Measurements from ENCODE around the gene PGS1.

Gene PGS1

DNA sequence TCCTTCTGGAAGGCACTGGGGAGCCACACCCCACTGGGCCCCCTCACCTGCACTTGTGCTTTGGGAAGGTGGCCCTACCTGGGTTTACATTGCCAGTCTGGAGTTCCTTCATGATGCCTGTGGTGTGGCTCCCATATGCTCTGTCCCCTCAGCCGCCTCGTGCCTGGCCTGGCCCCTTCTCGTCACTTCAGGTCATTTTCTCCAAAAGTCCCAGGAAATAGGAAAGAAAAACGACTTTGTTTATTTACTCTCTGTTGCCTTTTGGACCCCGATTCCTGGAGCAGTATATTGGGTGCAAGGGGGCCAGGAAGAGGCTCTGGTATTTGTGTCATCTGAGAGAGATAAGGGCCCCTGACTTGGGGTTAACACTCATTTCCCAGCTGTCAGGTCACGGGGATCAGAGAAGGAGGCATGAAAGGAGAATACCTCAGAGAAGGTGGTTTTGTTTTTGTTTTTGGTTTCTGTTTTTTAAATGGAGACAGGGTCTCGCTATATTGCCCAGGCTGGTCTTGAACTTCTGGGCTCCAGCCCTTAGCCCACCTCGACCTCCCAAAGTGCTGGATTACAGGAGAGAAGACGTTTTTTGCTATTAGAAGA, 23.3 kb upstream of the PGS1 start:
- Histone ChIP-seq H3F3A (ENCODE audit: insufficient read depth) (no peaks in the 10 kb centered on the region; the same call in 1 of the 2 replicates), H3K27ac (ENCODE audit: low read depth, low read length) (no peak overlapping the region), H3K79me2 (ENCODE audit: insufficient read depth, low read length) (no peaks in the 10 kb centered on the region), H3K27me3 (ENCODE audit: low read length) (no peaks in the 10 kb centered on the region), H3K4me3 (ENCODE audit: insufficient read depth, low read length, poor library complexity, severe bottlenecking) (no peak overlapping the region), H3K4me2 (ENCODE audit: low read depth, low read length, poor library complexity, severe bottlenecking) (no peak overlapping the region), H3K9me3 (ENCODE audit: insufficient read depth, low read length) (no peaks in the 10 kb centered on the region), H3K9me2 (replicated peaks; ENCODE audit: insufficient read depth, low read length) (no peaks in the 10 kb centered on the region), H4K20me1 (ENCODE audit: low read depth, low read length) (no peaks in the 10 kb centered on the region), H2AFZ (ENCODE audit: low read depth, low read length, severe bottlenecking) (no peak overlapping the region), H3K36me3 (ENCODE audit: low read length) (no peaks in the 10 kb centered on the region), H3K9ac (ENCODE audit: low read length) (no peak overlapping the region)
- TF ChIP-seq EZH2phosphoT487 (conservative IDR thresholded peaks at IDR 0.05; ENCODE audit: low read length), result no peak
- TF ChIP-seq, protein P1, sequence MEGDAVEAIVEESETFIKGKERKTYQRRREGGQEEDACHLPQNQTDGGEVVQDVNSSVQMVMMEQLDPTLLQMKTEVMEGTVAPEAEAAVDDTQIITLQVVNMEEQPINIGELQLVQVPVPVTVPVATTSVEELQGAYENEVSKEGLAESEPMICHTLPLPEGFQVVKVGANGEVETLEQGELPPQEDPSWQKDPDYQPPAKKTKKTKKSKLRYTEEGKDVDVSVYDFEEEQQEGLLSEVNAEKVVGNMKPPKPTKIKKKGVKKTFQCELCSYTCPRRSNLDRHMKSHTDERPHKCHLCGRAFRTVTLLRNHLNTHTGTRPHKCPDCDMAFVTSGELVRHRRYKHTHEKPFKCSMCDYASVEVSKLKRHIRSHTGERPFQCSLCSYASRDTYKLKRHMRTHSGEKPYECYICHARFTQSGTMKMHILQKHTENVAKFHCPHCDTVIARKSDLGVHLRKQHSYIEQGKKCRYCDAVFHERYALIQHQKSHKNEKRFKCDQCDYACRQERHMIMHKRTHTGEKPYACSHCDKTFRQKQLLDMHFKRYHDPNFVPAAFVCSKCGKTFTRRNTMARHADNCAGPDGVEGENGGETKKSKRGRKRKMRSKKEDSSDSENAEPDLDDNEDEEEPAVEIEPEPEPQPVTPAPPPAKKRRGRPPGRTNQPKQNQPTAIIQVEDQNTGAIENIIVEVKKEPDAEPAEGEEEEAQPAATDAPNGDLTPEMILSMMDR (IDR thresholded peaks at IDR 0.05; ENCODE audit: insufficient read depth, low read length, poor library complexity, severe bottlenecking), result no peak

DNA sequence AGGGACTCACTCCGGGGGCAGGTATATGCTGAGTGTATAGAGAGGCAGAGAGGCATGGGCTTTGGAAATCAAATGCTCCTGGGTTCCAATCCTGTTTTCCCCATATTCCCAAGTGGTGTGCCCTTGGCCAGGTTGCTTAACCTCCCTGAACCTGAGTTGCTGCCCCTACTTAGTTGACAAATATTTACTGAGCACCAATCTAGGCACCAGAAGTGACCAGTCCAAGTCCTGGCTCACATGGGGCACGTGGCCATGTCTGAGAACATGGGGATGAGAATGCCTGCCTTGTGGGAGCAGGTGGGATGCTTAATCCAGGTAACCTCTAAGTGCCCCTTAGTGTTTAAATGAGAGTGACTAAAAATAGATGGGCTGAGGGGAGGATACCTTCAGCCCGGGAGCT, 22.7 kb upstream of the PGS1 start:
- no peak overlapping the region for H3K4me2 ChIP-seq (ENCODE audit: low read depth, low read length, poor library complexity, severe bottlenecking)
- no peaks in the 10 kb centered on the region for H3K9me3 ChIP-seq (ENCODE audit: insufficient read depth, low read length)
- H3K27ac ChIP-seq (ENCODE audit: low read depth, low read length), result no peak overlapping the region
- no peaks in the 10 kb centered on the region; the same call in 1 of the 2 replicates for H3F3A ChIP-seq (ENCODE audit: insufficient read depth)
- no peaks in the 10 kb centered on the region for H3K9me2 ChIP-seq (replicated peaks; ENCODE audit: insufficient read depth, low read length)
- no peaks in the 10 kb centered on the region for H3K36me3 ChIP-seq (ENCODE audit: low read length)
- H4K20me1 ChIP-seq (ENCODE audit: low read depth, low read length), result no peaks in the 10 kb centered on the region
- no peak overlapping the region for H3K4me3 ChIP-seq (ENCODE audit: insufficient read depth, low read length, poor library complexity, severe bottlenecking)
- no peaks in the 10 kb centered on the region for H3K79me2 ChIP-seq (ENCODE audit: insufficient read depth, low read length)
- H2AFZ ChIP-seq (ENCODE audit: low read depth, low read length, severe bottlenecking), result no peak overlapping the region
- peaks cover 4% of the 10 kb centered on the region; the same call in 1 of the 2 replicates for H3K27me3 ChIP-seq (ENCODE audit: low read length)
- H3K9ac ChIP-seq (ENCODE audit: low read length), result no peak overlapping the region
- TF ChIP-seq EZH2phosphoT487 (conservative IDR thresholded peaks at IDR 0.05; ENCODE audit: low read length), result no peak

DNA sequence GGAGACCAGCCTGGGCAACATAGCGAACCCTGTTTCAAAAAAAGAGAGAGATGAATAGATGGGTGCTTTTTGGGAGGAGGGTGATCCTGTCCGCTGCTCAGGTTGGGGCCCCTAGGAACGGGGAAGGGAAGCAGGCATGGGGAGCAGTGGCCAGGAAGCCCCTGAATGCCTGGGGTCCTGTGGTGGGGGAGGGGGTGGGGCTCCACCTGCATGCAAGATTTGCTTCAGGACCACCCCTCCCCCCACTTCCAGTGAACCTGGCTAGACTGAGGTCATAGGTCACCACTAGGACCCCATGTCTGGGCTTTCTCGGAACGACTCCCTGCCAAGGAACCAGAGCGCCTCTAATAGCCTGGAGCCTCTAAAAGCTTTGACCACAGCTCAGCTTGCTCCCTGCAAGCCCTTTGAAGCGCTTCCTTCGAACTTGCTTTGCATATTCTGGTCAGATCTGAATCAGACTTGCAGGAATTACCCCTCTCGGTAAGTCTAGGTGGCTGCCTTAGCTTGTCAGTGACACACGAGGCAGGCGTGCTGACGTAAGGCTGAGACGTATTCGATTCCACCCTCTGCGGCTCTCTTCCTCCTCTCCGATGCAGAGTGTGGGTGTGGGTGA, 22.2 kb upstream of the PGS1 start:
- Histone ChIP-seq H3K4me2 (ENCODE audit: low read depth, low read length, poor library complexity, severe bottlenecking) (peak overlapping the region; percentile 14), H4K20me1 (ENCODE audit: low read depth, low read length) (no peaks in the 10 kb centered on the region), H3F3A (ENCODE audit: insufficient read depth) (no peaks in the 10 kb centered on the region; the same call in 1 of the 2 replicates), H3K36me3 (ENCODE audit: low read length) (no peaks in the 10 kb centered on the region), H3K27ac (ENCODE audit: low read depth, low read length) (no peak overlapping the region), H3K9me2 (replicated peaks; ENCODE audit: insufficient read depth, low read length) (no peaks in the 10 kb centered on the region), H3K9me3 (ENCODE audit: insufficient read depth, low read length) (no peaks in the 10 kb centered on the region), H2AFZ (ENCODE audit: low read depth, low read length, severe bottlenecking) (no peak overlapping the region), H3K9ac (ENCODE audit: low read length) (no peak overlapping the region), H3K79me2 (ENCODE audit: insufficient read depth, low read length) (no peaks in the 10 kb centered on the region), H3K27me3 (ENCODE audit: low read length) (peaks cover 4% of the 10 kb centered on the region; the same call in 1 of the 2 replicates), H3K4me3 (ENCODE audit: insufficient read depth, low read length, poor library complexity, severe bottlenecking) (no peak overlapping the region)
- no peak for TF ChIP-seq EZH2phosphoT487 (conservative IDR thresholded peaks at IDR 0.05; ENCODE audit: low read length)
- TF ChIP-seq, protein P1 (IDR thresholded peaks at IDR 0.05; ENCODE audit: insufficient read depth, low read length, poor library complexity, severe bottlenecking), result no peak

DNA sequence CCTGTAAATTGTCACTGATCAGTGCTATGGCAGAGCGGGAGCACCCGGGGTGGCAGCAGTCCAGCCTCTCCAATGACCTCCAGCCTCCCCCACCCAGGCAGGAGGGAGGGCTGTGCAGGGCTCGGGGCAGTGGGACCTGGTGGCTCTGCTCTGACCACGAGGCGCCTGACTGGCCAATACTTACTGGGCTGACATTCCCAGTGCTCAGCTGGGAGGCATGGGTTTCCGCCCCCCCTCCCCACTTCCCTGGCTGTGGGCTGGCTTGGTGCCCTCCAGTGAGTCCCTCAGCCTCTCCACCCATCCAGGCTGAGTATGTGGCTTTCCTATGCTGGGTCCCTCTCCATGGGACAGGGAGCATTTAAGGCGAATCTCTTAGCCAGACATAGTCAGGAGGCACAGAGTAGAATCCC, 21.3 kb upstream of the PGS1 start:
- TF ChIP-seq, protein P1 (IDR thresholded peaks at IDR 0.05; ENCODE audit: insufficient read depth, low read length, poor library complexity, severe bottlenecking), result no peak
- TF ChIP-seq EZH2phosphoT487 (conservative IDR thresholded peaks at IDR 0.05; ENCODE audit: low read length), result no peak

More for the DNA sequence above, 21.3 kb upstream of the PGS1 start:
- Histone ChIP-seq H4K20me1 (ENCODE audit: low read depth, low read length) (no peaks in the 10 kb centered on the region), H2AFZ (ENCODE audit: low read depth, low read length, severe bottlenecking) (no peak overlapping the region), H3K4me3 (ENCODE audit: insufficient read depth, low read length, poor library complexity, severe bottlenecking) (no peak overlapping the region), H3K36me3 (ENCODE audit: low read length) (no peaks in the 10 kb centered on the region), H3K27me3 (ENCODE audit: low read length) (peaks cover 4% of the 10 kb centered on the region; the same call in 1 of the 2 replicates), H3K27ac (ENCODE audit: low read depth, low read length) (no peak overlapping the region), H3K4me2 (ENCODE audit: low read depth, low read length, poor library complexity, severe bottlenecking) (no peak overlapping the region), H3K79me2 (ENCODE audit: insufficient read depth, low read length) (no peaks in the 10 kb centered on the region), H3K9me2 (replicated peaks; ENCODE audit: insufficient read depth, low read length) (no peaks in the 10 kb centered on the region), H3K9me3 (ENCODE audit: insufficient read depth, low read length) (no peaks in the 10 kb centered on the region), H3K9ac (ENCODE audit: low read length) (no peak overlapping the region), H3F3A (ENCODE audit: insufficient read depth) (no peaks in the 10 kb centered on the region; the same call in 1 of the 2 replicates)
